GM18508 (cell line): Measurements from ENCODE around the gene HDLBP.

ENCODE experiments used
- ATAC-seq: cut with Tn5 transposase; IDR thresholded peaks from one replicate; pipeline ENCODE4 v1.9.1; 2021; ENCODE audit warnings: moderate number of reproducible peaks; ENCODE audit not compliant: insufficient read depth, unreplicated experiment

HDLBP gene

DNA sequence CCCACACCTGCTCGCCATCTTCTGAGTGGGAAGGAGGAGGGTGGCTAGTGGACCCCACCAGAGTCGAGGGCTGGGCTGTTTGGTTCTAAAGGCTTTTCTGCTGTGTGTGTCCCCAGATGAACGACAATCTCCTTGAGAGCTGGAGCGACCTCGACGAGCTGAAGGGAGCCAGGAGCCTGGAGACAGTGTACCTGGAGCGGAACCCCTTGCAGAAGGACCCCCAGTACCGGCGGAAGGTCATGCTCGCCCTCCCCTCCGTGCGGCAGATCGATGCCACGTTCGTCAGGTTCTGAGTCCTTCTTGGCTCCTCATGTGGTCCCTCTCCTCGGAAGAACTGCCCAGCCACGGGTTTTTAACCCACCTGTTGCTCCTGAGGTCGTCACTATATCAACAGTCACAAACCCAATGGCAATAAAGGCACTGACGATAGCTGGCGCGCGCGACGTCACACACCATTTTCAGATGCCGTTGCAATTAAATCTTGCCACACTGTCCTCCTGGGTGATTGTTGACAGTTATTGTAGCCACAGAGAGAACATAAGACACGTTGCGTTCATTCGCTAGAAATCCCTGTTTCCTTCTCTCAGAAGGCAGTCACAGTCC is 132.8 kb downstream of the HDLBP start:
- ATAC-seq, result no peak

DNA sequence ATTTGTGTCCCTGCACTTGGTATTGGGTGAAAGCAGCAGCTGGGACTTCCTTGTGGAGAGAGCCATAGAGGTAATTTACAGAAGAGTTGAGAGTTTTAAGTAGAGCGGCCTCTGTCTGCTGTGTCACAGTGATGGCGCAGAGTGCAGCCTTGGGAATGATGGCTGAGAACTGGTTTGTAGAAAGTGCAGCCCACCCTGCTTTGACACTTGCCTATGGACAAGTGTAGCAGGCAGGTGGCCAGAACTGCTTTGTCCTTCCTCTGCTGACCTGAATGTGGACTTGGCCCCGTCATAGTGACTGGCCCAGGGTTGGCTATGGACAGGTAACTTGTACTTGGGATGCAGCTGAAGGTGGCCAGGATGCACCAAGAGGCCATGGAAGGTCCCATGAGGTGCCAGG is 133.3 kb downstream of the HDLBP start:
- no peak for ATAC-seq

DNA sequence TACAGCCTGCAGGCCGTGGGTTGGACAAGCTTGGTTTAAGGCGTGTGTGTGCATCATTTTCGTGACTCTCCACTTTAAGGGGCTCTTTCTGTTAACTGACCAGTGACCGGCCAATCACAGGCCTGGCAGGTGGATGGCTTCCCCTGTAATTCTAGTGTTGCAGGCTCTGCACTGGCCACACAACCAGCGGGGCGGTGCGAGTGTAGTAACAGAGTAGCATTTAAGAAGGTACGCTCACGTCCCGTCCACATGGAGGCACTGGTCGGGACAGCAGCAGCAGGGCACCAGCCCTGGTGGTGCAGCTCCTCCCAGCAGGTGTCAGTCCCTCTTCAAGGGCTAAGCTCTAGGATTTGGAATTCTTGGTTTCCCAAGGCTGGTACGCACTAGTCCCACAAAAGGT is 135.0 kb downstream of the HDLBP start:
- ATAC-seq, result no peak

DNA sequence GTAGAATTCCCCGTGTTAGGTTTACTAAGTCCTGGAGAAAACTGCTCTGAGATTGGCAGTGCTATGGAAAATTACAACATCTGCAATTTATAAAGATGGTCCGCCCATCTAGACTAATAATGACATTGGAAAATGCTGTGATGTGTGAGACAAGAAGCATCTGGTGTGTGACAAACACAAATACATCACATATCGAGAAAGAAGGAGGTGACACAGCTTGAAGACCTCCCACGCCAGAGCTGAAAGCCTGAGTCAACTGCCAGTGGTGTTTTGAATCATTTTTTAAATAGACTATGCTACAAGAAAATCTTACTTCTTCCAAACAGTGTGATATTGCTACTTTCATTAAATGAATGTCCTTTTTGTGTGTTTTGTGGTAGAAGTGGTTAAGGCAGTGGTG is 135.6 kb downstream of the HDLBP start:
- ATAC-seq, result no peak

DNA sequence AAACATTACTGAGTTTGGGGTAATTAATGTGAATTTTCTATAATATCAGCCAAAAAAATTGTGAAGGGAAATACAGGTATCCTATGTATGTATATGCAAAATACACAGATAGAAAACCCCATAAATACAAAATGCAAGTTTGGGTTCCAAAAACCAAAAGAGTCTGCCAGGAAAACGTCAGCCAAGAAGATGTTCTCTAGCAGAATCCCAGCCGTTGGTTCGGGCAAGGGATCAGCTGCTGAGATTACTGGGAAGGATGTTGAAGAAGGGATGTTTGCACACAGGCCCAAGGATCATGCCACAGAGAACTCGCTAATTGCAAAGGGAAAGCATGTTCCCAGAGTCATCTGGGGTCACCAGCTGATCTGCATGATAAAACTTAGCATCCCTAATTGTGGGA is 136.5 kb downstream of the HDLBP start:
- ATAC-seq, result no peak

DNA sequence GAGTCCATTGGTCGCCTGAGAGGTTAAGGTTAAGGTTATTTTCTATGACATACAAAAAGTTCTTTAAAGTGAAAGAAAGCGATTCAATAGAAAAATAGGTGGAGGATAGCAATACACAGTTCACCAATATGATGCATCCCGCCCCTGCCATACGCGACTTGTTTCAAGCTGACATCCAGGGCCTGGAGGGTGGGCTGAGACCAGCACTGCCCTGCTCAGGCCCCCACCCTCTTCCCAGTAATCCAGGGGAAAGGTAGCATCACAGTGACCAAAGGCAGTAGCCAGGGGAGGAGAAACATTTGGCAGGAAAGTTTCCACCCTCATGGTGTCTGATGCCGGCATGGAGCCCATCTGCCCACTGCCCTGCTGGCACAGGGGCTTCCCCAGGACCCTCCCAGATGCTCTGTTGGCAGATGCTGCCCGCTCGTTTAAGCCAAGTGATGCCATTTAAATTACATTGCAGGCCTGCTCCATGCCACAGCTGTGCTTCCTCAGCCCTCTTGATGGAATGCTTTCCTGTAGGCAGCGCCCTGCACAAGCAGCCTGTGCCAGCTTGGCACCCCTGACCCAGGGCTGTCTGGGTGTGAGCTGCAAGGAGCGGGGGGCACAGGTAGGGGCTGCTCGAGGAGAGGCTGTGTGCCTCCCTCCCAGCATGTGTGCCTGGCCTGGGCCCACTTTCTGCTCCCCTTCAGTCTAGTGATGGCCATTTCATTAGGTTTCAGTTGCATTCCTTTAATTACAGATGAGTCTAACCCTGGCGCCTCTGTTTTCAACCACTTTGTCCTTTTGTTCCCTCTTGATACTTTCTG is 137.7 kb downstream of the HDLBP start:
- ATAC-seq, result no peak
